H7 (cell line): ENCODE data around the gene CDKL1. TPM values are rescaled to one million over a fixed set of nuclear protein-coding genes. Genes with fewer than 3 reads are reported as not detected.
A peak's percentile ranks its signal among the peaks of the same experiment; 100 is the strongest.

Experiments
- DNase-seq: peaks from one replicate; pipeline ENCODE4 v3.0.0; 2012
- H3K27me3 ChIP-seq: 2 replicates; pipeline ENCODE4 v1.6.0; 2011; ENCODE audit warnings: mild to moderate bottlenecking, low read length; ENCODE audit not compliant: control insufficient read depth, insufficient read depth
- H3K36me3 ChIP-seq: replicated peaks from 2 replicates; pipeline ENCODE4 v1.5.1; 2011; ENCODE audit warnings: low read length; ENCODE audit not compliant: control insufficient read depth, insufficient read depth
- H3K4me3 ChIP-seq: 2 replicates; pipeline ENCODE4 v1.5.1; 2011; ENCODE audit warnings: low read depth, mild to moderate bottlenecking, control low read depth, low read length, moderate library complexity; ENCODE audit not compliant: insufficient read depth
- total RNA-seq: library from RNA; depleted of rRNA; stranded (reverse); fragments of >200 nt; shearing (Covaris generic); gene quantifications from 2 replicates; pipeline ENCODE4 v1.2.3, GENCODE V29; 2014; rRNA removed

Gene CDKL1
- 5.8 and 16.4 TPM in 2 replicates for total RNA-seq

DNA sequence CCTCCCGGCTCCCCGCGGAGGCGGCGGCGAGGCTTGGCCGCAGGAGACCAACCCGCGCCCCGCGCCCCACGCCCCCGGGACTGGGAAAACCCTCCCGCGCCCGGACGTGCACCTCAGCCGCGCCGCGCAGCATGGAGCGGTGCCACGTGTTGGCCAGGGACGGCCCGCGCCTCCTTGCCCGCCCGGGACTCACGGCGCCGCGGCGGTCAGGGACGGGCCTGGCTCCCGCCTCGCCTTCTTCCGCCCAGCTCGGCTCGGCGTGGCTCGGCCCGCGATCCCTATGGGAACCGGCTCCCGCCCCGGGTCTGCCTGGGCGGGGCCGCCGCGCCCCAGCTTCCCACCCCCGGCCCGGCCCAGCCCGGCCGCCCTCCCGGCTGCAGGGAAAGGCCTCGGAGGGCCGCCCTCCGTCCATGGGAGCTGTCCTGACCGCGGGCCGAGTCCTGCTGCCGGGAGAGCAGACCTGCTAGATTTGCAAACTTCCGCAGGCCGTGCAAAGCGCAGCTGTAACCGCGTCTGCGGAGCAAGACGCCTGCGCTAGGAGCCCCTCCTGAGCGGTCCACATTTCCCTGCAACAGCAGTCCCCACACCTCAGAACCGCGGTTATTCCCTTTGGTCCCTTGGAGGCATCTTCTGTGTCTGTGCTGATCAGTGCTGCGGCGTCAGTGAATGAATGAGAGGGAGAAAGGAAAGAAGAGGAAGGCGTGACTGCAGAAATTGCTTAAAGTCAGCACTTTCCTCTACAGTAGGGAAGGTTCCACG, at the start of gene CDKL1:
Gene CDKL1, minus strand, starts transcription at position 251 of the 759 bp plus-strand sequence. CDS start 1,013 bp downstream, outside the sequence.
- DNase-seq: peak; percentile 88
- Histone ChIP-seq H3K36me3 (no peaks in the 10 kb centered on the region), H3K27me3 (peaks cover 21% of the 10 kb centered on the region), H3K4me3 (peak within 1 kb of the TSS; percentile 57)

DNA sequence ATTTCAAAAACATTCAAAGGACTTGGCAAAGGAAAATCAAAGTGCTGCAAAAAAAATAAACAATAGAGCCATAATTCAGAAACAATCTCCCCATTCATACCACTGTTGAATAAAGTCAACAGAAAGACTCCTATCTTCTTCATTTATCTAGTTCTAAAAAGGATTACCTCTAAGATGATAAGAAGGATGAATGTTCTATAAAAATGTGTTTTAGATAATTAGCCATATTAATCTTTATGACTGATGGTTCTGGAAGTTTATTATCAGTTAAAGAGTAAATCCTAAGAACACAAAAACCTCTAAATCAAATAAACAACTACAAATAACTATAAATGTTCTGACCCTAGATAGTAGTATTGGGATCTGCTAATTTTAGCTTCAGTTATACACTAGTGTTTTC, 37.8 kb upstream of the CDKL1 start:
- Histone ChIP-seq H3K27me3 (no peaks in the 10 kb centered on the region), H3K36me3 (peaks cover 9% of the 10 kb centered on the region), H3K4me3 (no peak overlapping the region)
- no peak for DNase-seq

- Histone ChIP-seq H3K36me3 (peaks cover 7% of the 10 kb centered on the region), H3K27me3 (no peaks in the 10 kb centered on the region), H3K4me3 (no peak overlapping the region)
- no peak for DNase-seq
These were observed 35.5 kb upstream of the CDKL1 start for GRCh38 chr14:50432131-50432530.

DNA sequence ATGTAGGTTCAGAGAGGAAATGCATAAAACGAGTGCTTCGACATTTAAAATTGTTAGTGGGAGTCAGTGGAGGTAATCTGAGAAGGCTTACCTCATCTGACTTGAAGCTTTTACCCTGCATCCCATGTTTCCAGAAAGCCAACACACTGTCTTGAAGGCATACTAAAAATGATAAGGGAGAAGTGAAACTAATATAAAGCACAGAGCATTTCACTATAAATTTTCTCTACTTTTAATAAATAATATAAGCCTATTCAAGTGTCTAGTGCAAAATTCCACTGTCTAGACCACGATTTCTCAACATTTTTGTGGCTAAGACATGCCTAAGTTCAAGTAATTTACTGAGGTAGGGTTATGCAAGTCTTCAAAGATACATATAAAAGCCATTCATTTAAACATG, 29.1 kb upstream of the CDKL1 start:
- DNase-seq: no peak
- H3K4me3 ChIP-seq: no peak overlapping the region
- H3K36me3 ChIP-seq: peaks cover 5% of the 10 kb centered on the region
- H3K27me3 ChIP-seq: no peaks in the 10 kb centered on the region

DNA sequence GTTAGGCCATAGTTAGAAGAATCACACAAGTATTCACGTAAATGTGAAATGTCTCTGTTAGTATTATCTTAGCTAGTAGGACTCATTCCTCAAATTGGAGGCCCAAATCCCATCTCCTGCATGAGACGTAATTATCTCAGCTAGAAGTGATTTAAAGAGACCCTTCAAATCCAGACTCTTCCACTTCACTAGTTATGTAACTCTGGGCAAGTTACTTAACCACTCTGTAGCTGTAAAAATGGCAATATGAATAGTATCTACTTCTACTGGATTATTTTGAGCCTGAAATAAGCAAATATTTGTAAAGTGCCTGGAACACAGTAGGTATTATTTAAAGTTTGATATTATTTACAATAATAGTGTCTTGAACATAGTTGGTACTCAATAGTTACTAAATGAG, 28.4 kb upstream of the CDKL1 start:
- peaks cover 6% of the 10 kb centered on the region for H3K36me3 ChIP-seq
- no peaks in the 10 kb centered on the region for H3K27me3 ChIP-seq
- DNase-seq: no peak
- no peak overlapping the region for H3K4me3 ChIP-seq

DNA sequence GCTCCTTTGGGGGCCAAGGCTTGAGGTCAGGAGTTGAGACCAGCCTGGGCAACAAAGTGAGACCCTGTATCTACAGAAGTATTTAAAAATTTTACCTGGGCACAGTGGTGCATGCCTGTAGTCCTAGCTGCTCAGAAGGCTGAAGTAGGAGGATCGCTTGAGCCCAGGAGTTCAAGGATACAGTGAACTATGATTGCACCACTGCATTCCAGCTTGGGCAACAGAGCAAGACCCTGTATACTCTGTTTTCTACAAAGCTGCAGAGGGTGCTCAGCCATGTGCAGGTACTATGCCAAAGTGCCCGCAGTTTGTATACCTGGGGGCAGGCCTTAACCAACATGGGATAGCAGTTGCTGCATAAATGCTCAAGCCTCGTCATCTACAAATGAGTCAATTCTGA, 26.8 kb upstream of the CDKL1 start:
- H3K27me3 ChIP-seq: no peaks in the 10 kb centered on the region
- no peak overlapping the region for H3K4me3 ChIP-seq
- DNase-seq: no peak
- H3K36me3 ChIP-seq: peaks cover 6% of the 10 kb centered on the region

DNA sequence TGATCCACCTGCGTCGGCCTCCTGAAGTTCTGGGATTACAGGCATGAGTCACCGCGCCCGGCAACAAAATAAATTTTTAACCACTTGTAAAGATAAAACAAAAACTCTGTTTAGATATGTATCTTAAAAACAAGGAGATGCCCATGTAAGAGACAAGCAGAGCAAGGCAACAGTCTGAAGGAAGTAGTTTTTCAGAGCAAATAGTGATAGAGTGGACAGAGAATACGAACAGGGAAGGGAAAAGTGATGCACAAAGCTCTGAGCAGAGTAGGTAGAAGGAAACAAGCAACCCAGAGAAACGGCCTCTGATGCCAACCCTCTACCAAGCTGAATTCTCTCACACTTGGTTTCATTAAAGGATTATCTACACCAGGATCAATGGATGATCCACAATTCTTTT, 24.8 kb upstream of the CDKL1 start:
- DNase-seq: no peak
- Histone ChIP-seq H3K27me3 (no peaks in the 10 kb centered on the region), H3K36me3 (peaks cover 8% of the 10 kb centered on the region), H3K4me3 (no peak overlapping the region)

- no peak for DNase-seq
- no peak overlapping the region for H3K4me3 ChIP-seq
- H3K36me3 ChIP-seq: peaks cover 3% of the 10 kb centered on the region
- H3K27me3 ChIP-seq: no peaks in the 10 kb centered on the region
These were observed 21.2 kb upstream of the CDKL1 start for GRCh38 chr14:50417853-50418252.

GRCh38 chr14:50410921-50411320, 14.2 kb upstream of the CDKL1 start:
- no peaks in the 10 kb centered on the region for H3K36me3 ChIP-seq
- H3K4me3 ChIP-seq: no peak overlapping the region
- H3K27me3 ChIP-seq: no peaks in the 10 kb centered on the region
- no peak for DNase-seq

GRCh38 chr14:50410071-50410470, 13.4 kb upstream of the CDKL1 start:
- Histone ChIP-seq H3K36me3 (no peaks in the 10 kb centered on the region), H3K27me3 (no peaks in the 10 kb centered on the region), H3K4me3 (no peak overlapping the region)
- no peak for DNase-seq

DNA sequence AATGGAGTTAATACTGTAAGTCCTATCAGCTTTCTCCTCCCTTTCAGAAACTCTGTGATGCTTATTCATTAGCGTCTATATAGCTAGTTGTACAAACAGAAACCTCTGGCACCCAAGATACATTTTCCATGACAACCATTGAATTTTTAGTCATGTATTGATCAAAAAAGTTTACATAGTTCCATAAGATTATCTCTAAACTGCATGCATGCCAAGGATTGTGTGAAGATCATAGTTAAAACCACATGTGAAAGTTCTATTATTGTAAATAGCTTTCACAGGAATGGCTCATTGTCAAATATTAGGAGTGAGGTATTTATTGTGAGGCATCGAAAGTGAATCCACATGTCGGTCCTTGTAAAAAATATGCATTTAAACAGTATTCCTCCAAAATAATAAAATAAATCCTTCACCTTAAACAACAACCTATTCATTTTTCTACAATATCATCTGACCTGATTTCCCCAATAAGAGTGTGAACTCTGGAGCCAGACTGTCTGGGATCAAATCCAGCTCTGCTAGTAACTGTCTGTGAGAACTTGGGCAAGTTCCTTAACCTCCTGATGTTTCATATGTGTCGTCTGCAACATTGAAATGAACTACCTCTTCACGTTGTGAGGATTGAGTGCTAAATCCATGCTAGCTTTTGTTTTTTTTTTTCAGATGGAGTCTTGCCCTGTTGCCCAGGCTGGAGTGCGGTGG, 10.6 kb upstream of the CDKL1 start:
- DNase-seq: no peak

DNA sequence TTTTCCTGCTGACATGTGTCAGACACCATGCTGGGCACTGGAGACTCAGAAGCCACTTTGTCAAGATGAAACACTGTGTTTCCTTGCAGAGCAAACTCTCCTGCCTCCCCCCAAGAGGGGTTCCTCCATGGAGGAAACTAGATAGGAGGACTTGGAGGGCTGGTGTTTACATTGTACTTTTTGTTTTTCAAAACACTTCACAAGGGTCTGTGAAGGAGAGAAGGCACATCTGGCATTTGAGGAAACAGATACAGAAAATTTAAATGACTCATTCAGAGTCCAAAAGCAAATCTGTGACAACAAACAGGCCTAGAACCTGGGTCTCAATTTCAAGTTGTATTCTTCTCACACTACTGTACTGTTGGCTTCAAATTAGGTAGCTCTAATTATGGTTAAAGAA, 6.7 kb upstream of the CDKL1 start:
- no peak for DNase-seq
- Histone ChIP-seq H3K27me3 (no peaks in the 10 kb centered on the region), H3K4me3 (no peak overlapping the region), H3K36me3 (no peaks in the 10 kb centered on the region)

More for the DNA sequence above, 10.6 kb upstream of the CDKL1 start:
- Histone ChIP-seq H3K27me3 (no peaks in the 10 kb centered on the region), H3K36me3 (no peaks in the 10 kb centered on the region), H3K4me3 (no peak overlapping the region)

DNA sequence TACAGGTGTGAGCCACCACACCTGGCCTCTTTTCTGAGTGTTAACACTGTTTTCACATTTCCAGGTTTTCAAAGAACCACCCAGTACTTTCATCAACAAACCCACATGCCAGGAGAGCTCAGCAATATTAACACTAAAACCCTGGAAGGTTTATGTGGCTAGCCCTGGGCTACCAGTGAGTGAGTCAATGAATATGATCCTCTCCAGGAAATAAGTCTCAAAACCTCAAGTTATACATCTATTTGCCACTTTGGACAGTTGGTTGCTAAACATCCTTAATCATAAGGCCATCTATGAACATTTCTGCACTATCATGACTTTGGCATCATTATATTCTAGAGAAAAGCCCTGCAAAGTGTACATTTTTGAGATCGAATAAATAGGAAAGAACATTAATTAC, 6.3 kb upstream of the CDKL1 start:
- Histone ChIP-seq H3K4me3 (no peak overlapping the region), H3K36me3 (no peaks in the 10 kb centered on the region), H3K27me3 (peaks cover under 1% of the 10 kb centered on the region; the same call in 1 of the 2 replicates)
- no peak for DNase-seq

GRCh38 chr14:50400461-50400860, 3.8 kb upstream of the CDKL1 start:
- H3K27me3 ChIP-seq: peaks cover 21% of the 10 kb centered on the region
- no peak for DNase-seq
- H3K36me3 ChIP-seq: no peaks in the 10 kb centered on the region
- H3K4me3 ChIP-seq: no peak overlapping the region
